ENCODE results near the gene FOXL2NB.
"Not testable (repeated sequence)": the region's sequence is repeated elsewhere in the genome, so short reads cannot be mapped to it uniquely, and the experiment has no call there.

Gene FOXL2NB

GRCh38 chr3:138946663-138947494 lies at the start of gene FOXL2NB, which contains the start of gene FOXL2:
TSS of gene FOXL2NB (plus strand) at chr3:138947217. CDS start at chr3:138947365, 148 bp downstream.
TSS of gene FOXL2 (minus strand) at chr3:138947137. CDS start at chr3:138946722, 415 bp downstream.
- DNase-seq, result peak; percentile 33

GRCh38 chr3:138898301-138898700 lies 48.7 kb upstream of the FOXL2NB start:
- no peak for DNase-seq

GRCh38 chr3:138898708-138899107 lies 48.3 kb upstream of the FOXL2NB start:
- no peak for DNase-seq

- DNase-seq, result no peak
Observed at GRCh38 chr3:138899351-138899991, 47.5 kb upstream of the FOXL2NB start.

- DNase-seq, result no peak
Observed at GRCh38 chr3:138901567-138901966, 45.5 kb upstream of the FOXL2NB start.

- no peak for DNase-seq
Observed at GRCh38 chr3:138902171-138902570, 44.8 kb upstream of the FOXL2NB start.

GRCh38 chr3:138907539-138907938 lies 39.5 kb upstream of the FOXL2NB start:
- DNase-seq, result no peak

GRCh38 chr3:138908846-138909245 lies 38.2 kb upstream of the FOXL2NB start:
- no peak for DNase-seq

- DNase-seq, result no peak
Observed at GRCh38 chr3:138909904-138910303, 37.1 kb upstream of the FOXL2NB start.

GRCh38 chr3:138911621-138912020 lies 35.4 kb upstream of the FOXL2NB start:
- DNase-seq, result no peak

- no peak for DNase-seq
Observed at GRCh38 chr3:138912237-138912636, 34.8 kb upstream of the FOXL2NB start.

- no peak for DNase-seq
Observed at GRCh38 chr3:138913766-138914165, 33.3 kb upstream of the FOXL2NB start.

GRCh38 chr3:138914870-138915502 lies 32.0 kb upstream of the FOXL2NB start:
- DNase-seq, result no peak

GRCh38 chr3:138915503-138916498 lies 31.2 kb upstream of the FOXL2NB start:
- peak; percentile 82 for DNase-seq

- no peak for DNase-seq
Observed at GRCh38 chr3:138916824-138917223, 30.2 kb upstream of the FOXL2NB start.

GRCh38 chr3:138919325-138919724 lies 27.7 kb upstream of the FOXL2NB start:
- DNase-seq, result no peak

- DNase-seq, result no peak
Observed at GRCh38 chr3:138921316-138922292, 25.4 kb upstream of the FOXL2NB start.

- not testable (repeated sequence) for DNase-seq
Observed at GRCh38 chr3:138922400-138922799, 24.6 kb upstream of the FOXL2NB start.

GRCh38 chr3:138923531-138923994 lies 23.5 kb upstream of the FOXL2NB start:
- peak; percentile 84 for DNase-seq

- no peak for DNase-seq
Observed at GRCh38 chr3:138928727-138929372, 18.2 kb upstream of the FOXL2NB start.
